GM19351 (cell line): Measurements from ENCODE around the gene SULT6B1.
A peak's percentile ranks its signal among the peaks of the same experiment; 100 is the strongest.
"Not testable (repeated sequence)": the region's sequence is repeated elsewhere in the genome, so short reads cannot be mapped to it uniquely, and the experiment has no call there.

Experiments used
- ATAC-seq: cut with Tn5 transposase; IDR thresholded peaks from one replicate; pipeline ENCODE4 v1.9.1; 2021; ENCODE audit warnings: mild to moderate bottlenecking, moderate library complexity; ENCODE audit not compliant: unreplicated experiment

Gene SULT6B1

GRCh38 chr2:37188570-37188969, at the start of gene SULT6B1:
SULT6B1 (minus strand) TSS chr2:37188670; CDS start chr2:37188640, 30 bp downstream.
- no peak for ATAC-seq

- peak; percentile 17 for ATAC-seq
Measured at GRCh38 chr2:37232131-37232933, 43.9 kb upstream of the SULT6B1 start.

- ATAC-seq, result peak; percentile 90
Measured at GRCh38 chr2:37231241-37232130, 43.0 kb upstream of the SULT6B1 start, which contains the start of the genes CEBPZ and NDUFAF7. CEBPZ (minus strand) TSS chr2:37231596; CDS start chr2:37231567, 29 bp downstream. NDUFAF7 (plus strand) TSS chr2:37231658; CDS start chr2:37231706, 48 bp downstream.

- ATAC-seq, result no peak
Measured at GRCh38 chr2:37230581-37230980, 42.1 kb upstream of the SULT6B1 start.

GRCh38 chr2:37228788-37229187, 40.3 kb upstream of the SULT6B1 start:
- no peak for ATAC-seq

- no peak for ATAC-seq
Measured at GRCh38 chr2:37226863-37227262, 38.4 kb upstream of the SULT6B1 start.

- not testable (repeated sequence) for ATAC-seq
Measured at GRCh38 chr2:37225129-37225528, 36.7 kb upstream of the SULT6B1 start.

GRCh38 chr2:37224063-37224462, 35.6 kb upstream of the SULT6B1 start:
- no peak for ATAC-seq

- ATAC-seq, result no peak
Measured at GRCh38 chr2:37223131-37223530, 34.7 kb upstream of the SULT6B1 start.

GRCh38 chr2:37219046-37219445, 30.6 kb upstream of the SULT6B1 start:
- no peak for ATAC-seq

GRCh38 chr2:37215250-37215649, 26.8 kb upstream of the SULT6B1 start:
- ATAC-seq, result no peak

- no peak for ATAC-seq
Measured at GRCh38 chr2:37211939-37212338, 23.5 kb upstream of the SULT6B1 start.

- ATAC-seq, result no peak
Measured at GRCh38 chr2:37211212-37211611, 22.7 kb upstream of the SULT6B1 start.

- not testable (repeated sequence) for ATAC-seq
Measured at GRCh38 chr2:37206760-37207159, 18.3 kb upstream of the SULT6B1 start.

- ATAC-seq, result no peak
Measured at GRCh38 chr2:37205689-37206341, 17.3 kb upstream of the SULT6B1 start.

GRCh38 chr2:37205071-37205661, 16.7 kb upstream of the SULT6B1 start:
- not testable (repeated sequence) for ATAC-seq

- no peak for ATAC-seq
Measured at GRCh38 chr2:37203708-37204107, 15.2 kb upstream of the SULT6B1 start.

- ATAC-seq, result no peak
Measured at GRCh38 chr2:37201766-37202165, 13.3 kb upstream of the SULT6B1 start.

- no peak for ATAC-seq
Measured at GRCh38 chr2:37201208-37201607, 12.7 kb upstream of the SULT6B1 start.

- ATAC-seq, result no peak
Measured at GRCh38 chr2:37198681-37199065, 10.2 kb upstream of the SULT6B1 start.
